ENCODE results near the gene ACIN1.

- TF ChIP-seq POLR2A (IDR thresholded peaks at IDR 0.05; ENCODE audit: low read depth, low read length), result no peak
- TF ChIP-seq TAF1 (IDR thresholded peaks at IDR 0.05; ENCODE audit: borderline replicate concordance, low read depth, low read length), result no peak
- no peak for TF ChIP-seq POLR2AphosphoS5 (IDR thresholded peaks at IDR 0.05; ENCODE audit: low read depth, low read length)
Measured at GRCh38 chr14:23104070-23104590, 9.2 kb upstream of the ACIN1 start.

Data from GM12892 (cell line).